Endothelial cell of umbilical vein (primary cell): Measurements from ENCODE around the gene HEATR5A. TPM values are rescaled to one million over a fixed set of nuclear protein-coding genes. Genes with fewer than 3 reads are reported as not detected.

Source experiments
- BruUV-seq: library from RNA; stranded (reverse); fragments of 400-500 nt; replicated peaks from 2 replicates; lab custom pipeline; 2021; lab: Mats Ljungman, UMichigan
- CTCF ChIA-PET: fragments of 300-600, 350-600 bp; sonication (Branson Sonifier 250); formaldehyde crosslinking; loops from one replicate; lab custom pipeline; 2021; ENCODE audit warnings: antibody characterized with exemption, inconsistent platforms; lab: Charles Lee
- POLR2A ChIA-PET: fragments of 300-600, 350-600 bp; sonication (Branson Sonifier 250); formaldehyde crosslinking; loops from one replicate; lab custom pipeline; 2021; ENCODE audit warnings: antibody characterized with exemption, inconsistent platforms; lab: Charles Lee
- DNase-seq: peaks from one replicate; pipeline ENCODE4 v3.0.0-alpha.2; 2011; ENCODE audit warnings: low read depth, low spot score
- FAIRE-seq: peaks from 2 replicates; lab custom pipeline; 2011; peaks lifted over from hg19 to GRCh38; lab: Jason Lieb, UNC
- H2AFZ ChIP-seq: 2 replicates; pipeline ENCODE4 v1.6.0; 2012; ENCODE audit warnings: low read depth, low read length, control low read depth, inconsistent platforms
- H3K27ac ChIP-seq: 2 replicates; pipeline ENCODE4 v1.5.1; 2011; ENCODE audit warnings: low read depth, mild to moderate bottlenecking, control low read depth, low read length, moderate library complexity; ENCODE audit not compliant: insufficient read depth
- H3K27me3 ChIP-seq, 2 experiments: 2 replicates each; pipeline versions ENCODE4 v1.6.0 to v1.6.1; 2011; ENCODE audit warnings: low read length in 2 of 2, mixed read lengths in 1 of 2; ENCODE audit not compliant: control insufficient read depth in 2 of 2, insufficient read depth in 2 of 2
- H3K36me3 ChIP-seq, 2 experiments: 2 replicates in 1 of 2; 3 replicates in 1 of 2; pipeline ENCODE4 v1.5.1; 2011; ENCODE audit warnings: low read length in 2 of 2, mild to moderate bottlenecking in 1 of 2, moderate library complexity in 1 of 2; ENCODE audit not compliant: control insufficient read depth in 2 of 2, insufficient read depth in 2 of 2; ENCODE audit errors: extremely low read depth in 1 of 2
- H3K4me1 ChIP-seq: 3 replicates; pipeline ENCODE4 v1.5.1; 2011; ENCODE audit warnings: mild to moderate bottlenecking, low read length; ENCODE audit not compliant: control insufficient read depth, insufficient read depth; ENCODE audit errors: extremely low read depth
- H3K4me2 ChIP-seq: 2 replicates; pipeline ENCODE4 v1.6.1; 2011; ENCODE audit warnings: low read length, control low read depth, mixed read lengths; ENCODE audit not compliant: insufficient read depth
- H3K4me3 ChIP-seq, 3 experiments: fragments of 200-600 bp in 1 of 3; sonication (generic), shearing (Covaris generic) in 1 of 3; replicated peaks in 1 of 3; 2 replicates each; pipeline ENCODE4 v1.5.1; 2011 to 2016; ENCODE audit warnings: control low read depth in 3 of 3, low read length in 3 of 3, mild to moderate bottlenecking in 2 of 3, inconsistent platforms in 1 of 3, low read depth in 1 of 3, moderate library complexity in 1 of 3; ENCODE audit not compliant: insufficient read depth in 1 of 3
- H3K79me2 ChIP-seq: 2 replicates; pipeline ENCODE4 v1.6.0; 2012; ENCODE audit warnings: low read length, inconsistent platforms; ENCODE audit not compliant: control insufficient read depth, insufficient read depth
- H3K9ac ChIP-seq: replicated peaks from 2 replicates; pipeline ENCODE3; 2011; ENCODE audit warnings: low read length, control low read depth; ENCODE audit not compliant: insufficient read depth; ENCODE audit errors: extremely low read depth
- H3K9me1 ChIP-seq: replicated peaks from 3 replicates; pipeline ENCODE4 v1.6.0; 2011; ENCODE audit warnings: mild to moderate bottlenecking, low read length; ENCODE audit not compliant: control insufficient read depth, insufficient read depth; ENCODE audit errors: extremely low read depth
- H3K9me3 ChIP-seq: replicated peaks from 2 replicates; pipeline ENCODE4 v1.5.1; 2012; ENCODE audit warnings: low read length, inconsistent platforms; ENCODE audit not compliant: control insufficient read depth, insufficient read depth
- H4K20me1 ChIP-seq: replicated peaks from 2 replicates; pipeline ENCODE3; 2011; ENCODE audit warnings: mild to moderate bottlenecking, low read length; ENCODE audit not compliant: control insufficient read depth, insufficient read depth; ENCODE audit errors: extremely low read depth
- EZH2 ChIP-seq: IDR thresholded peaks from 2 replicates; pipeline ENCODE4 v1.6.1; 2012; ENCODE audit warnings: borderline replicate concordance, low read depth, mild to moderate bottlenecking, moderate library complexity, low read length, inconsistent platforms; ENCODE audit not compliant: severe bottlenecking
- FOS ChIP-seq: IDR thresholded peaks from 2 replicates; pipeline ENCODE4 v1.6.1; 2011; ENCODE audit warnings: mild to moderate bottlenecking, low read length, moderate library complexity, borderline replicate concordance; ENCODE audit not compliant: insufficient read depth
- GATA2 ChIP-seq: IDR thresholded peaks from 2 replicates; pipeline ENCODE4 v1.7.0; 2011; ENCODE audit warnings: low read depth, mild to moderate bottlenecking, moderate library complexity, mixed read lengths, low read length; ENCODE audit not compliant: insufficient read length, insufficient read depth
- JUN ChIP-seq: IDR thresholded peaks from 2 replicates; pipeline ENCODE4 v1.6.1; 2011; ENCODE audit warnings: borderline replicate concordance, low read depth; ENCODE audit not compliant: insufficient read length, insufficient read depth
- MYC ChIP-seq: IDR thresholded peaks from one replicate; pipeline ENCODE4 v1.6.1; 2011; ENCODE audit warnings: mild to moderate bottlenecking, low read depth, low read length
- POLR2A ChIP-seq: IDR thresholded peaks from 2 replicates; pipeline ENCODE4 v1.6.1; 2012; ENCODE audit warnings: low read depth, mild to moderate bottlenecking, control low read depth, low read length
- POLR2AphosphoS5 ChIP-seq: IDR thresholded peaks from 2 replicates; pipeline ENCODE4 v1.6.1; 2012; ENCODE audit warnings: low read depth, mild to moderate bottlenecking, control low read depth, low read length, moderate library complexity; ENCODE audit not compliant: insufficient read depth
- dilution Hi-C: fragments of 300-500 bp; cut with MboI; formaldehyde crosslinking; loops from one replicate; pipeline ENCODE4 v1.15.0; 2019; ENCODE audit warnings: low sequenced_read_pairs; ENCODE audit not compliant: extremely low pct_ligation_motif_present
- intact Hi-C: fragments of 100-400 bp; cut with micrococcal nuclease; formaldehyde crosslinking; loops from one replicate; pipeline ENCODE4 v1.10.0; 2022
- polyA plus RNA-seq, 4 experiments: library from polyadenylated mRNA; depleted of rRNA in 3 of 4; stranded (reverse) in 3 of 4; unstranded in 1 of 4; fragments of >200 nt; gene quantifications; 2 replicates each; pipeline versions ENCODE4 v1.2.1 to v1.2.3, GENCODE V29; 2011 to 2012; ENCODE audit warnings: missing spikeins in 1 of 4
- total RNA-seq: library from RNA; stranded (reverse); gene quantifications from 2 replicates; pipeline ENCODE4 v1.2.3, GENCODE V29; 2021
- TF ChIP-seq, protein P1 (sequence below), 2 donors: IDR thresholded peaks; 1 replicate in 1 of 2; 2 replicates in 1 of 2; pipeline ENCODE4 v1.5.1; 2011; ENCODE audit warnings: low read length in 2 of 2, mild to moderate bottlenecking in 2 of 2, moderate library complexity in 2 of 2, control low read depth in 1 of 2, inconsistent platforms in 1 of 2, low read depth in 1 of 2; ENCODE audit not compliant: insufficient read depth in 1 of 2; ENCODE audit errors: extremely low read depth in 1 of 2
- TF ChIP-seq, protein P2 (sequence below): IDR thresholded peaks from 2 replicates; pipeline ENCODE4 v1.6.1; 2011; ENCODE audit not compliant: insufficient read depth, insufficient read length

The HEATR5A gene
- total and polyA plus RNA-seq, 2 donors (not counting 3 experiments of a cell fraction or from before 2014, with no cell fraction given) = 12.6 to 45.3 TPM

DNA sequence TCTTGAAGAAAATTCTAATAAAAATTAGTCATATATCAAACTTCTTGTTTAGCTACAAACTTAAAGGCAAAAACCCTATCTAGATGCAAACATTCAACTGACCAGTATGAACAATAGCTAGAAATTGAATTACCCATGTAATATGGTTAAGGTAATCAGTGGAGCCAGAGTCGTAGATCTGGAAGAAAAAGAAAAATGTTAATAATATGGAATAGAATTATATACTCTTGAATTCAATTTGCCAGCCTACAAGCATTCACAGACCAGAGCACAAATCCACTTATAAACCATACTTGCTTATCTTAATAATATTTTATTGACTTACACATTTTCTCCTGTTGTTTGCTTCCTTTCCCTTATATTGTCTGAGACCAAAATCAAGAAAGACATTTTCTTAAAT is 7.7 kb upstream of the HEATR5A start:
- CTCF ChIA-PET = interaction anchor here (0.9 to 1.4 kb wide), 2 partner anchors 10 to 22 kb away, joined by 3 to 4 read pairs; no protein-coding TSS in a partner anchor
- POLR2A ChIA-PET = interaction anchor here (0.7 to 1.2 kb wide), 3 partner anchors 7 to 46 kb away, joined by 3 to 4 read pairs (median 4); partner anchors contain the start of gene HEATR5A
- dilution Hi-C loops = no loop called here

More for the DNA sequence above, 7.7 kb upstream of the HEATR5A start:
- H4K20me1 ChIP-seq = no peaks in the 10 kb centered on the region
- no peak for FAIRE-seq
- H3K27me3 ChIP-seq = no peaks in the 10 kb centered on the region
- H3K27ac ChIP-seq = no peak overlapping the region
- no peaks in the 10 kb centered on the region for H3K79me2 ChIP-seq
- DNase-seq = no peak
- intact Hi-C loops = no loop called here
- H3K4me2 ChIP-seq = no peak overlapping the region
- H3K4me3 ChIP-seq = no peak overlapping the region
- no peak overlapping the region for H2AFZ ChIP-seq
- no TSS peak for BruUV-seq
- H3K4me1 ChIP-seq = no peaks in the 10 kb centered on the region
- H3K9me3 ChIP-seq = no peaks in the 10 kb centered on the region
- H3K9ac ChIP-seq = no peak overlapping the region
- H3K36me3 ChIP-seq = no peaks in the 10 kb centered on the region
- no peak for TF ChIP-seq JUN
- no peak for TF ChIP-seq MYC
- TF ChIP-seq EZH2 = no peak
- TF ChIP-seq, protein P1, sequence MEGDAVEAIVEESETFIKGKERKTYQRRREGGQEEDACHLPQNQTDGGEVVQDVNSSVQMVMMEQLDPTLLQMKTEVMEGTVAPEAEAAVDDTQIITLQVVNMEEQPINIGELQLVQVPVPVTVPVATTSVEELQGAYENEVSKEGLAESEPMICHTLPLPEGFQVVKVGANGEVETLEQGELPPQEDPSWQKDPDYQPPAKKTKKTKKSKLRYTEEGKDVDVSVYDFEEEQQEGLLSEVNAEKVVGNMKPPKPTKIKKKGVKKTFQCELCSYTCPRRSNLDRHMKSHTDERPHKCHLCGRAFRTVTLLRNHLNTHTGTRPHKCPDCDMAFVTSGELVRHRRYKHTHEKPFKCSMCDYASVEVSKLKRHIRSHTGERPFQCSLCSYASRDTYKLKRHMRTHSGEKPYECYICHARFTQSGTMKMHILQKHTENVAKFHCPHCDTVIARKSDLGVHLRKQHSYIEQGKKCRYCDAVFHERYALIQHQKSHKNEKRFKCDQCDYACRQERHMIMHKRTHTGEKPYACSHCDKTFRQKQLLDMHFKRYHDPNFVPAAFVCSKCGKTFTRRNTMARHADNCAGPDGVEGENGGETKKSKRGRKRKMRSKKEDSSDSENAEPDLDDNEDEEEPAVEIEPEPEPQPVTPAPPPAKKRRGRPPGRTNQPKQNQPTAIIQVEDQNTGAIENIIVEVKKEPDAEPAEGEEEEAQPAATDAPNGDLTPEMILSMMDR (IDR thresholded peaks at IDR 0.05; ENCODE audit: extremely low read depth in 1 of 2, insufficient read depth in 1 of 2, low read depth in 1 of 2, low read length in 2 of 2) = no peak
- TF ChIP-seq GATA2 = no peak
- no peak for TF ChIP-seq POLR2AphosphoS5
- TF ChIP-seq FOS = no peak
- no peak for TF ChIP-seq POLR2A
- TF ChIP-seq, protein P2, sequence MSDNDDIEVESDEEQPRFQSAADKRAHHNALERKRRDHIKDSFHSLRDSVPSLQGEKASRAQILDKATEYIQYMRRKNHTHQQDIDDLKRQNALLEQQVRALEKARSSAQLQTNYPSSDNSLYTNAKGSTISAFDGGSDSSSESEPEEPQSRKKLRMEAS = no peak
- H3K9me1 ChIP-seq = no peaks in the 10 kb centered on the region
